Keratinocyte (primary cell): ENCODE measurements around the gene CLSTN2. TPM values are rescaled to one million over a fixed set of nuclear protein-coding genes. Genes with fewer than 3 reads are reported as not detected.
A peak's percentile ranks its signal among the peaks of the same experiment; 100 is the strongest.

Experiments used
- DNase-seq: peaks from one replicate; pipeline ENCODE4 v3.0.0-alpha.2; 2011; ENCODE audit warnings: low read depth, missing footprints, low spot score
- FAIRE-seq: peaks from 2 replicates; lab custom pipeline; 2011; peaks lifted over from hg19 to GRCh38; lab: Jason Lieb, UNC
- H2AFZ ChIP-seq: 2 replicates; pipeline ENCODE4 v1.6.0; 2012; ENCODE audit warnings: low read length, control low read depth, inconsistent platforms; ENCODE audit not compliant: control insufficient read depth
- H3K27ac ChIP-seq: 2 replicates; pipeline ENCODE4 v1.5.1; 2011; ENCODE audit warnings: low read length; ENCODE audit not compliant: control insufficient read depth, insufficient read depth
- H3K27me3 ChIP-seq: 3 replicates; pipeline ENCODE4 v1.6.0; 2011; ENCODE audit warnings: low read length; ENCODE audit not compliant: control insufficient read depth, insufficient read depth; ENCODE audit errors: extremely low read depth
- H3K36me3 ChIP-seq, 2 experiments: 2 replicates in 1 of 2; 3 replicates in 1 of 2; pipeline ENCODE4 v1.5.1; 2011; ENCODE audit warnings: low read length in 2 of 2, mild to moderate bottlenecking in 1 of 2; ENCODE audit not compliant: control insufficient read depth in 2 of 2, insufficient read depth in 2 of 2; ENCODE audit errors: extremely low read depth in 1 of 2
- H3K4me1 ChIP-seq: 3 replicates; pipeline ENCODE4 v1.5.1; 2011; ENCODE audit warnings: low read length; ENCODE audit not compliant: control insufficient read depth, insufficient read depth; ENCODE audit errors: extremely low read depth
- H3K4me2 ChIP-seq: 3 replicates; pipeline ENCODE4 v1.6.0; 2011; ENCODE audit warnings: low read depth, low read length; ENCODE audit not compliant: control insufficient read depth, insufficient read depth; ENCODE audit errors: extremely low read depth
- H3K4me3 ChIP-seq, 3 experiments: fragments of 200-600 bp in 1 of 3; sonication (generic) in 1 of 3; 2 replicates in 2 of 3; 3 replicates in 1 of 3; pipeline ENCODE4 v1.5.1; 2011 to 2016; ENCODE audit warnings: low read length in 3 of 3, mild to moderate bottlenecking in 3 of 3, control low read depth in 2 of 3, inconsistent platforms in 1 of 3, low read depth in 1 of 3, mixed read lengths in 1 of 3, mixed run types in 1 of 3, moderate library complexity in 1 of 3; ENCODE audit not compliant: control insufficient read depth in 2 of 3, insufficient read depth in 2 of 3; ENCODE audit errors: extremely low read depth in 1 of 3
- H3K79me2 ChIP-seq: 2 replicates; pipeline ENCODE4 v1.6.0; 2012; ENCODE audit warnings: low read length; ENCODE audit not compliant: control insufficient read depth, insufficient read depth
- H3K9ac ChIP-seq: 3 replicates; pipeline ENCODE4 v1.6.0; 2011; ENCODE audit warnings: low read length; ENCODE audit not compliant: control insufficient read depth, insufficient read depth; ENCODE audit errors: extremely low read depth
- H3K9me1 ChIP-seq: 3 replicates; pipeline ENCODE4 v1.6.0; 2011; ENCODE audit warnings: low read length; ENCODE audit not compliant: control insufficient read depth, insufficient read depth; ENCODE audit errors: extremely low read depth
- H3K9me3 ChIP-seq: 2 replicates; pipeline ENCODE4 v1.5.1; 2012; ENCODE audit warnings: low read depth, low read length; ENCODE audit not compliant: control insufficient read depth
- H4K20me1 ChIP-seq: 3 replicates; pipeline ENCODE4 v1.6.0; 2011; ENCODE audit warnings: low read length; ENCODE audit not compliant: control insufficient read depth, insufficient read depth; ENCODE audit errors: extremely low read depth
- CTCF ChIP-seq, 3 experiments: IDR thresholded peaks in 1 of 3; conservative IDR thresholded peaks in 1 of 3; optimal IDR thresholded peaks in 1 of 3; 2 replicates in 2 of 3; 3 replicates in 1 of 3; pipeline versions ENCODE3 to v1.5.1; 2011; ENCODE audit warnings: low read length in 3 of 3, mild to moderate bottlenecking in 3 of 3, moderate library complexity in 2 of 3, control low read depth in 1 of 3, inconsistent platforms in 1 of 3; ENCODE audit not compliant: insufficient read depth in 2 of 3; ENCODE audit errors: extremely low read depth in 1 of 3
- EZH2 ChIP-seq: IDR thresholded peaks from one replicate; pipeline ENCODE4 v1.6.1; 2012; ENCODE audit warnings: inconsistent platforms, mild to moderate bottlenecking, low read length, moderate library complexity
- dilution Hi-C: fragments of 300-500 bp; cut with MboI; formaldehyde crosslinking; loops from one replicate; pipeline ENCODE4 v1.7.0; 2020; ENCODE audit warnings: low sequenced_read_pairs; ENCODE audit not compliant: extremely low pct_ligation_motif_present
- polyA plus RNA-seq, 5 experiments: library from polyadenylated mRNA; depleted of rRNA in 3 of 5; stranded (reverse) in 3 of 5; stranded (forward) in 1 of 5; unstranded in 1 of 5; fragments of >200 nt; gene quantifications; 1 replicate in 1 of 5; 2 replicates in 3 of 5; 3 replicates in 1 of 5; pipeline versions ENCODE4 v1.2.1 to v1.2.3, GENCODE V29; 2011 to 2012; ENCODE audit warnings: missing spikeins in 2 of 5, low read depth in 1 of 5, low replicate concordance in 1 of 5

CLSTN2 gene
- polyA plus RNA-seq, 1 donor (not counting 4 experiments of a cell fraction or from before 2014, with no cell fraction given) = 0.09 TPM

GRCh38 chr3:139935866-139936817, 1.2 kb downstream of the CLSTN2 start:
- peak overlapping the region; percentile 62 for H2AFZ ChIP-seq
- no peaks in the 10 kb centered on the region for H3K9me3 ChIP-seq
- peak overlapping the region; percentile 47 to 59 (median 57) for H3K4me3 ChIP-seq
- H3K27ac ChIP-seq = no peak overlapping the region
- FAIRE-seq = no peak
- H3K27me3 ChIP-seq = peaks cover 26% of the 10 kb centered on the region
- no peaks in the 10 kb centered on the region for H3K4me1 ChIP-seq
- H3K36me3 ChIP-seq = no peaks in the 10 kb centered on the region
- dilution Hi-C loops = no loop called here
- DNase-seq = no peak
- H3K4me2 ChIP-seq = peak overlapping the region; percentile 80
- no peak overlapping the region for H3K9ac ChIP-seq
- H4K20me1 ChIP-seq = no peaks in the 10 kb centered on the region
- peak; percentile 24 for TF ChIP-seq EZH2
- TF ChIP-seq CTCF (optimal IDR thresholded peaks at IDR 0.05 in 1 of 3, IDR thresholded peaks at IDR 0.05 in 1 of 3, conservative IDR thresholded peaks at IDR 0.05 in 1 of 3; ENCODE audit: extremely low read depth in 1 of 3, insufficient read depth in 2 of 3, low read length in 3 of 3) = no peak
- H3K79me2 ChIP-seq = no peaks in the 10 kb centered on the region
- H3K9me1 ChIP-seq = no peaks in the 10 kb centered on the region

- no peaks in the 10 kb centered on the region for H3K79me2 ChIP-seq
- FAIRE-seq (peak; percentile 61), DNase-seq (no peak)
- H3K4me3 ChIP-seq = no peak overlapping the region
- no peaks in the 10 kb centered on the region for H4K20me1 ChIP-seq
- no peak overlapping the region for H2AFZ ChIP-seq
- peak; percentile 61 to 71 (median 62) for TF ChIP-seq CTCF (optimal IDR thresholded peaks at IDR 0.05 in 1 of 3, IDR thresholded peaks at IDR 0.05 in 1 of 3, conservative IDR thresholded peaks at IDR 0.05 in 1 of 3; ENCODE audit: extremely low read depth in 1 of 3, insufficient read depth in 2 of 3, low read length in 3 of 3)
- no peak for TF ChIP-seq EZH2
- peaks cover 26% of the 10 kb centered on the region for H3K27me3 ChIP-seq
- no peak overlapping the region for H3K9ac ChIP-seq
- no peaks in the 10 kb centered on the region for H3K4me1 ChIP-seq
- no peak overlapping the region for H3K27ac ChIP-seq
- dilution Hi-C loops = no loop called here
- no peaks in the 10 kb centered on the region for H3K9me3 ChIP-seq
- no peak overlapping the region for H3K4me2 ChIP-seq
- H3K9me1 ChIP-seq = no peaks in the 10 kb centered on the region
- no peaks in the 10 kb centered on the region for H3K36me3 ChIP-seq
Measured at GRCh38 chr3:139937674-139938279, 2.8 kb downstream of the CLSTN2 start.
